HCT116 (cell line): Measurements from ENCODE around the gene MLYCD.

ENCODE experiments used
- ATF3 ChIP-seq: IDR thresholded peaks from 2 replicates; pipeline ENCODE4 v1.6.1; 2012
- CTCF ChIP-seq, 3 experiments: fragments of 200-600 bp in 1 of 3; sonication (generic) in 1 of 3; IDR thresholded peaks in 2 of 3; conservative IDR thresholded peaks in 1 of 3; 2 replicates each; pipeline ENCODE4 v1.5.1; 2012 to 2017; ENCODE audit warnings: low read depth in 2 of 3, low read length in 2 of 3, antibody characterized with exemption in 1 of 3, borderline replicate concordance in 1 of 3, control low read depth in 1 of 3, mild to moderate bottlenecking in 1 of 3, mixed read lengths in 1 of 3, mixed run types in 1 of 3, moderate library complexity in 1 of 3; ENCODE audit not compliant: insufficient read depth in 1 of 3
- EZH2 ChIP-seq: fragments of 200-600 bp; sonication (generic); IDR thresholded peaks from 2 replicates; pipeline ENCODE4 v1.6.1; 2017; ENCODE audit warnings: antibody characterized with exemption, mixed run types
- POLR2A ChIP-seq: IDR thresholded peaks from 2 replicates; pipeline ENCODE4 v1.7.0; 2011; ENCODE audit warnings: borderline replicate concordance; ENCODE audit not compliant: insufficient read depth, insufficient read length; ENCODE audit errors: extremely low read depth
- POLR2AphosphoS5 ChIP-seq: IDR thresholded peaks from 2 replicates; pipeline ENCODE4 v1.6.1; 2011; ENCODE audit warnings: mild to moderate bottlenecking, low read depth, low read length, moderate library complexity
- SIN3A ChIP-seq: IDR thresholded peaks from 2 replicates; pipeline ENCODE4 v1.6.1; 2012; ENCODE audit warnings: low read depth
- SP1 ChIP-seq: IDR thresholded peaks from 2 replicates; pipeline ENCODE4 v1.6.1; 2012; ENCODE audit warnings: low read depth
- YY1 ChIP-seq: IDR thresholded peaks from 2 replicates; pipeline ENCODE4 v1.6.1; 2011; ENCODE audit warnings: low read length, low read depth, moderate library complexity, mild to moderate bottlenecking; ENCODE audit not compliant: insufficient replicate concordance; ENCODE audit errors: extremely low read depth
- ZNF274 ChIP-seq: fragments of 200-500 bp; sonication (Bioruptor generic); IDR thresholded peaks from 2 replicates; pipeline ENCODE4 v1.6.1; 2014; ENCODE audit warnings: mild to moderate bottlenecking, low read depth, low read length, inconsistent platforms
- TF ChIP-seq, protein P1 (sequence below): IDR thresholded peaks from 2 replicates; pipeline ENCODE4 v1.6.1; 2012; ENCODE audit warnings: low read depth

GRCh38 chr16:83898463-83899271, at the start of gene MLYCD:
- TF ChIP-seq SP1 (peak; percentile 58), CTCF (IDR thresholded peaks at IDR 0.05 in 2 of 3, conservative IDR thresholded peaks at IDR 0.05 in 1 of 3; ENCODE audit: borderline replicate concordance in 1 of 3, insufficient read depth in 1 of 3, low read depth in 2 of 3, low read length in 2 of 3) (no peak), POLR2AphosphoS5 (peak; percentile 67), YY1 (peak; percentile 45), POLR2A (no peak), EZH2 (no peak), ATF3 (no peak), ZNF274 (no peak), SIN3A (peak; percentile 42; the same call in 1 of the 2 replicates)
- TF ChIP-seq, protein P1, sequence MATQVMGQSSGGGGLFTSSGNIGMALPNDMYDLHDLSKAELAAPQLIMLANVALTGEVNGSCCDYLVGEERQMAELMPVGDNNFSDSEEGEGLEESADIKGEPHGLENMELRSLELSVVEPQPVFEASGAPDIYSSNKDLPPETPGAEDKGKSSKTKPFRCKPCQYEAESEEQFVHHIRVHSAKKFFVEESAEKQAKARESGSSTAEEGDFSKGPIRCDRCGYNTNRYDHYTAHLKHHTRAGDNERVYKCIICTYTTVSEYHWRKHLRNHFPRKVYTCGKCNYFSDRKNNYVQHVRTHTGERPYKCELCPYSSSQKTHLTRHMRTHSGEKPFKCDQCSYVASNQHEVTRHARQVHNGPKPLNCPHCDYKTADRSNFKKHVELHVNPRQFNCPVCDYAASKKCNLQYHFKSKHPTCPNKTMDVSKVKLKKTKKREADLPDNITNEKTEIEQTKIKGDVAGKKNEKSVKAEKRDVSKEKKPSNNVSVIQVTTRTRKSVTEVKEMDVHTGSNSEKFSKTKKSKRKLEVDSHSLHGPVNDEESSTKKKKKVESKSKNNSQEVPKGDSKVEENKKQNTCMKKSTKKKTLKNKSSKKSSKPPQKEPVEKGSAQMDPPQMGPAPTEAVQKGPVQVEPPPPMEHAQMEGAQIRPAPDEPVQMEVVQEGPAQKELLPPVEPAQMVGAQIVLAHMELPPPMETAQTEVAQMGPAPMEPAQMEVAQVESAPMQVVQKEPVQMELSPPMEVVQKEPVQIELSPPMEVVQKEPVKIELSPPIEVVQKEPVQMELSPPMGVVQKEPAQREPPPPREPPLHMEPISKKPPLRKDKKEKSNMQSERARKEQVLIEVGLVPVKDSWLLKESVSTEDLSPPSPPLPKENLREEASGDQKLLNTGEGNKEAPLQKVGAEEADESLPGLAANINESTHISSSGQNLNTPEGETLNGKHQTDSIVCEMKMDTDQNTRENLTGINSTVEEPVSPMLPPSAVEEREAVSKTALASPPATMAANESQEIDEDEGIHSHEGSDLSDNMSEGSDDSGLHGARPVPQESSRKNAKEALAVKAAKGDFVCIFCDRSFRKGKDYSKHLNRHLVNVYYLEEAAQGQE = no peak
